GM18498 (cell line): Measurements from ENCODE around the gene CXCL10.
"Not testable (repeated sequence)": the region's sequence is repeated elsewhere in the genome, so short reads cannot be mapped to it uniquely, and the experiment has no call there.

ENCODE experiments used
- ATAC-seq: cut with Tn5 transposase; IDR thresholded peaks from one replicate; pipeline ENCODE4 v1.9.1; 2021; ENCODE audit warnings: mild to moderate bottlenecking, moderate library complexity; ENCODE audit not compliant: unreplicated experiment

CXCL10 gene

DNA sequence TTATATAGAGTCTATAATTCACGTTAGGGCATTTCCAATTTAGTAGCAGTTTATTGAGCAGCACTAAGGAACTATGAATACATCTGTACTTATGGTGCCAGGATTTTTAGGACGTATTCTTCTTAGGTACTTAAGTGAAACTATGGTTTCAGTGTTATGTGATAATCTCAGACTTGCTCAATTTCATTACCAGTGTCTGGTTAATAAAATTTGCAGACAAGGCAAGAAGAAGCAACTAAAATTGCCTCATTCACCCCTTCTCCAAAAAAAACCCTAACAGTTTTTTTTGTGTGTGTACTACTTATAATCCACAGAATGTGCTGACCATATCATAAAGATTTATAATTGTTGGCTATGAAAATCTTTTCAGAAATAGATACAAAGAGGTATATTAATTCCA is 6.0 kb upstream of the CXCL10 start:
- no peak for ATAC-seq

DNA sequence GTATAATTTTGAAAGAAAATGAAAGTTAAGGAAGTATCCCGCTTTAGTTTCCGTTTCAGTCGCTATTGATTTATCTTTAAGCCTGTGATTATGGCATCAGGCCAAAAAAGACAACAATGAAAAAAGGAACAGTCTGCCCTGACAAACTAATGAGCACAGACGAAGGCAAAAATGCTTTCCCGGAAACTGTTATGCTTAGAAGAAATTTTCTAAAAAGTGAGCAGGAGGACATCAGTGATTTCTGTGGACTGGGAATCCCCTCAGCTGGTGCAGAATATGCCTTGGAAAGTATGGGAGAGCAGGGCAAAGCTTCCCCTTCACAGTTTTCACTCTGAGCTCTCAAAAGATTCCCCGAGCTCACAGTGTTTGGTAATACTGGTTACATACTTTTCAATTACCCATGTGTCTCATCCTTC is 5.1 kb upstream of the CXCL10 start:
- ATAC-seq, result no peak

DNA sequence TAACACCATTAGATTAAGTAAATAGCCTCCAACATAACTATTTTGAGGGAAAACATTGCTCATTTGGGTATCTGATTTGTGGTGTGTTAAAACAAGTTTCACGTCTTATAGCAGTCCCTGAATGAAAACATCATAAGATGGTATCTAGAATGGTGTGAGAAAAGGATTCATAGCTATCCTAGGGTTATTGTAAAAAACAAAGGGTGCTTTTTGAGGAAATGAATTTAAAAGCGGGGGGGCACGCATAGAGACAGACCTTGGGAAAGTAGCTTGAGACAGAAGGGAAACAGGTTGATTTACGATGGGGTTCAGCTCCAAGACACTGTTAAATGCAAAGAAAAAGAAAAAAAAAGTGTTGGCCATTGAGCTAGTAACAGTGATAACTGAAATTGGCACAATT is 768 bp upstream of the CXCL10 start:
- ATAC-seq, result no peak

DNA sequence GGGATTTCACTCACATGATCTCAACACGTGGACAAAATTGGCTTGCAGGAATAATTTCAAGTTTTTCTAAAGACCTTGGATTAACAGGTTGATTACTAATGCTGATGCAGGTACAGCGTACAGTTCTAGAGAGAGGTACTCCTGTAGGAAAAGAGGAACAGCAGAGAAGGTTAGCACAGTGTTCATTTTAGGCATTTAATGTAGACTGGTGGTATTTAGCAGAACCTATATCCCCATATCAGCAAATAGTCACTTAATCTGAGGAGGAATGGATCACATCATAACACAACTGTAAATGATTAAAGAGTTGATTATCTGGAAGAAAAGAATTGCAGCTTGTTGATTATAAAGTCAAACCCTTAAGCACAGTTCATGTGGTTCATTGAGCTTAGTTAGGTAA is 620 bp downstream of the CXCL10 start:
- no peak for ATAC-seq

DNA sequence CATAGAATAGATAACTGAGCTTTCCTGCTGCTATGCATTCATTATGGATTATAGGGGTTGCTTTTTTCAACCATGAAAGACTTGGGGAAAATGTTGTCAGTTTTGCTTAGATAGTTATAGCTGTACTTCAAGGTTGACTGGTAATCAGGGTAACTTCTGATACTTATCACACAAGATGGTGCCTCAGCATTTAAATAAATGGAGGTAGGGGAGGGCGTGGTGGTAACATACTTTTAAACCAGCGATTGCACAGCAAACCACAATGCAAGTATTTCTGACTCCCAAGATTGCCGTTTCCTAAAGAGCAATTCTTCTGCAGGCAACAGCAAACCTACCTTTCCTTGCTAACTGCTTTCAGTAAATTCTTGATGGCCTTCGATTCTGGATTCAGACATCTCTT is 1.3 kb downstream of the CXCL10 start:
- no peak for ATAC-seq

DNA sequence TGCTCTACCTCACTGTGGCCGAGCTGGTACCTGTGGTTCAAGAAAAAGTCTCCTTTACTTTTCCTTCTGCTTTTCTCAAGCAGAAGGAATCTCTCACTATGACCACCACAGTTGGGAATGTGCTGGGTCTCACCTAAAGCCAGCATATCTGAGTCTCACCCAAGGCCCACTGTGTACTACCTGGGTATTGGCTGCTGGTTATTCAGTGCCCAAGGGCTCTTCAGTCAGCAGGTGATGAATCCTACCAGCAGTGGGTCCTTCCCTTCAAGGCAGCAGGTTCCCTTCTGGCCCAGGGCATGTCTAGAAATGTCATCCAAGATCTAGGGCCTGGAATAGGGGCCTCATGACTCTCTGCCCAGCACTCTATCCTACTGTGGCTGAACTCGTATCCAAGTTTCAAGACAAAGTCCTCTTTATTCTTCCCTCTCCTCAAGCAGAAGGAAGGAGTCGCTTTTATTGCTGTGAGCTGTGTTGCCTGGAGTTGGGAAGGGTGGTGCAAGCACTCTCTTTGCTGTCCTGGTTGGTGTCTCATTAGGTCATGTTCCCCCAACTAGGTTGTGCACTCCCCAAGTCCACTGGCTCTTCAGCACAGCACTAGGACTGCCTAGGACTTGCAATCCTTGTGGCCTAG is 6.1 kb downstream of the CXCL10 start:
- no peak for ATAC-seq

DNA sequence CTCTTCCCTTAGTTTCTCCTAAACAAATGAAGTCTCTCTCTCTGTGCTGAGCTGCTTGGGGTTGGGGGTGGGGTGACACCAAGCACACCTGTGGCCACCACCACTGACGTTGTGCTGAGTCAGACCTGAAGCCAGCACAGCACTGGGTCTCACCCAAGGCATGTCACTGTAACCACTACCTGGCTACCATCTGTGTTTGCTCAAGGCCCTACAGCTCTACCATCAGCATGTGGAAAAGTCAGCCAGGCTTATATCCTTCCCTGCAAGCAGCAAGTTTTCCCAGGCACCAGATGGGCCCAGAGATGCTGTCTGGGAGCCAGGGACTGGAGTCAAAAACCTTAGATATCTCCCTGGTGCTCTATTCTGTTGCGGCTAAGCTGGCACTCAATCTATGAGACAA is 6.9 kb downstream of the CXCL10 start:
- peak; percentile 51 for ATAC-seq

DNA sequence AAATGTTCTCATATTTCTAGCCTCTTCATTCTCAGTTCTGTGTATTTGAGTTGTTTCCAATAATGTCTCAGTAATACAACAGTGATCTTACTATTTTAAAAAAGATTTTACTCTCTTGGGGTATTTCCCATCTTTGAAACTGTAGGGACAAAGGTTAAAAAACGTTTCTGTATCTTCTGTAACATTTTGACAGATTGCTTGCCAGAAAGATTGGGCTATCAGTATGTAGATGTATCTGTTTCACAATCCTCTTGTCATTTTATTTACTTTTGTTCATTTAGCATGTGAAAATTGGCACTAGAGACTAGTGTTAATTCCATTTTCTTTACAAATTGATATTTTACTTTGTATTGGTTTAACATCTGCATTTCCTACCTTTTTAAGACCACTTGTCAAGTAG is 9.8 kb downstream of the CXCL10 start:
- ATAC-seq, result no peak

DNA sequence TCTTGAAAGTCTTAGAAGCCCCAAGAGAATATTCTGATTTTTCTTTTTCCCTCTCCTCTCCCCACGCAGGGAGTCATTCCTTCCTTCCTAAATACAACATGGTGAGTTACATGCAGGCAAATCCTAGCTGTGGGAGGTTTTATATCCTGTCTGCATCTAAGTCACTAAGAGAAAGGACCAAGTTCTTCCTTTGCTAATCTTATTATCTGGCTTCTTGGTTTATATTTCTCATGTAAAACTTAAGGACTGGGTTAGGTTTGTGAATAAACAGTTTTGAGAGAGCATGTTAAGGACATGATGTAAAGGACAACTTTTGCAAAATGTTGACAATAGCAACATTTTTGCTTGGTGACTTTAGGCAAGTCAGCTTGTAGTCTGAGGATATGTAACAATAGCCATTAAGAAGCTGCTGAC is 10.9 kb downstream of the CXCL10 start:
- ATAC-seq, result no peak

DNA sequence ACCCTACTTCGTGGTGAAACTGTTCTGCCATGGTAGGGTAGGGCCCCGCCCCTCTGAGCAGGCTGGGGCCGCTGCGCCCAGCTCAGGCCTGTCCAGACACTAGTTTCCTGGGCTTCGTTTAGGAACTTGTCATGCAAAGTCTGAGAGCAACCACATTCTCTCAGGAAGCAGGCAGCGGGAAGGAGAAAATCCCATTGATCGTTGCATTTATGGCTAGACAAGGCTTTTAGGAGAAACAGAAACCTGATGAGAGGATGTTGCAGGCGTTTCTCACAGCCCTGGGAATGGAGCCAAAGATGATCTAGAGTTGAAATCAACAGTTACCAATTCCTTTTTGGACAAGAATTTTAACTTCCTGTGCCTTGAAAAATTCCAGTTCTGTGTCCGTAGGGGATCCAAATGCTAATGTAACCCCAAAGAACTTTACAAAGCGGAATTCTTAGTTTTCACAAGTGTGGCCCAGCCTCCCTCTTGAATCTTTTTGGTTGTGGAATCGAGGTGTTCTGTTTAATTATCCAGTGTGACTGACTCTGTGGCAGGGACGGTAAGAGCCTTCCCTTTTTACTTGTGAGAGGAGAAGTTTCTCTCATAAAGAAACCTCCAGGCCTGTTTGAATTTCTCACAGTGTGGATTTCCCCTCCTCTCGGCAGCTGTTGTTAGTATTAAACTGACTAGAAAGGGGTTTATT is 11.5 kb downstream of the CXCL10 start:
- peak; percentile 75 for ATAC-seq

DNA sequence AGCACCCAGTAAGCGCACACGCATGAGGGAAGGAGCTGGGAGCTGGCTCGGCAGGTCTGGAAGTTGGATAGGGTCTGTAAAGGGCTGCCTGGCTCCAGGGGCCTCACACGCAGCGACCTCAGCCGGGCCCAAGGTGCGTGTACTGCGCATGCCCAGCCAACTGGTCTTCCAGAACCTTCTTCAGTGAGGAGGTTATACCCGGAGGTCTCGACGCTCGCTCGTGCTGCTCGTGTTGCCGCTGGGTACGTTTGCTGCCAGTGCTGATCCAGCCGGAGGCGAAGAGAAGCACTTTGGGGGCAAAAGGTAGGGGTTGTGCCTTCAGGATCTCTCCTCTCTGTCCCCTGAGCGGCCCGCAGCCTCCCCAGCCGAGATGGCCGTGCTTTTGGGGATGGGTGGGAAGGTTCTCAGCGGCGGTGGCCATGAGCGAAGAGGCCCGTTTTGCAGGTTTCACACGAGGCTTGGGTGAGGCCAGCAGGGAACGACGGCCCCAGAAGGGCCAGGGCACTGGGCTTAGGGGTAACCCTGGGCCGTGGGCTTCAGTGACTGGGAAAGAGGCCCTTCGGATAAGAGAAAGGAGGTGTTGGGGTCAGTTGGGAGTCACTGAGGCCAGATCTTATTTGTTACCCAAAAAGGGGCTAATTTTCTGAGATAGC is 12.2 kb downstream of the CXCL10 start:
- no peak for ATAC-seq

DNA sequence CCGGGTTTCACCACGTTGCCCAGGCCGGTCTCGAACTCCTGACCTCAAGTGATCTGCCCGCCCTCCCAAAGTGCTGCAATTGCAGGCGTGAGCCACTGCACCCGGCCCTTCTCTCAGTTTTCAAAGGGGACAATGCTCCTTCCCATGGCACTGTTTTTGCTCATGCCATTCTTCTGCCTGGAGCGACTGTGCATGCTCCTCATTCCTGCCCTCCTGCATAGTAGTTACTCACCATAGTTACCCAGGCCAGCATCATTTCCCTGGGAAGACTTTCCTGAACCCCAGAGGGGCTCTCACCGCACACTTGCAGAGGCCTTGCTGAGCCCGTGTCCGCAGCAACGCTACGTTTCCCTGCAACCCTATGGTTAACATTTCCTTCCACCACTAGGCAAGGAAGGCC is 12.7 kb downstream of the CXCL10 start:
- no peak for ATAC-seq

DNA sequence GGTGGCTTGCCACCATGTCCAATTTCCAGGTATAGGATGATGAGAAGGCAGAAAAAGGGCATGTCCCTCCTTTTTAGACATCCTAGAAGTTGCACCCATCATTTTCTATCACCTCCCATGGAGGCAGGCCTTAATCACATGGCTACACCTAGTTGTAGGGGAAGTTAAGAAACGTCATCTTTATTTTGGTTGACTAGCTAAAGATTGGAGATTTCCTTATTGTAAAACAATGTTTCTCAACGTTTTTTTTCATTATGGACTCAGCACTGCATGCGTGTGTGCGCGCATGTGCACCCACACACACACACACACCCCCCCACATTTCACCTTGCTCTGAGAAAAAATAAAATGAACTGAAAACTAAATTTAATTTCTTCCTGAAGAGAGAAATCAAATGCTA is 14.0 kb downstream of the CXCL10 start:
- no peak for ATAC-seq

DNA sequence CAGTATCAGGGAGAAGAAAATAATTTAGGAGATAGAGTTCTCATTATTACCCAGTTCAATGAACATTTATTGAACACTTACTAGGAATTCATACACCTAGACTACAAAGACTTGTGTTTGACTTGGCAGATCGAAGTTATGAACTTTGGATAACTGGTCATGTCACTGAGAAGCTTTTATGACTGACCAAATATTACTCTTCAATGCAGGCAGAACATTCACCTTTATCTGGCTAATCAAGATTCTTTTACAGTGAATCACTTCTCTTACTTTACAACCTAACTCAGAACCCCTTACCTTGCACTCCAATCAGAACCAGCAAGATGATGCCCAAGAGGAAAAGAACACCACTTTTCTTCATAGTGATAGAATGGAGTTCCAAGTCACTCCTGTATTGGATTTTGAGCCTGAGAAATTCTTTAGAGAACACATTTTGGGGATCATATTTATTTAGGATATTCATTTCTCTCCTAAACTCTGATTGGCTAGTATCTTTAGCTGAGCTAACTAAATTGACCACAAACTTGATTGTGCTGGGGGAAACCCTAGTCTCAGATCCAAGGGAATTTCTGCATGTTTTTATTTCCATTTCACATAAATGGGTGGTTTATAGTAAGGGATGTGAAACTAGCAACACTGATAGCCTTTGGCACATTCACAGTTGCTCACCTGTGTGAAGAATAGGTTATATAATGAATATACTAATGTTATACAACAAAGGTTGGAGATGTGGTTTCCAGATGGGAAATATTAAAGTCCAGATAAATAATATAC is 16.0 kb downstream of the CXCL10 start, which contains the start of gene CXCL9:
CXCL9 (minus strand) TSS at position 421 of the 774 bp plus-strand sequence; CDS start at position 361, 60 bp downstream.
- no peak for ATAC-seq

DNA sequence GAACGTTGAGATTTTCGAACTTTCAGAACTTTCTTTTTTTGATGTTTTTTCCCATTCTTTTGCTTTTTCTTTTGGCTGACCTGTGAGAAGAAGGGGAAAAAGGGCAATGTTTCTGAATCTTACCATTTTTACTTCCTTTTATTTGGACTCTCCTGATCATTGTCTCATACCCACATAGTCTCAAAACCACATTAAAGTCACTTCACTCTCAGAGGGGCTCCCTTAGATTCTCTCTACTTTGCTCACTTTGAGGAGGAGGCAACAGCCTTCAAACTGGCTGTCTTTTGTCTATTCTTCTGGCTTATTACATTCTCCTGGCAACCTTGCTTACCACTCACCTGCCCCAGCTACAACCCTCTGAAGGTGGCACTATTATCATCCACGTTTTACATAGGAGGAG is 19.7 kb downstream of the CXCL10 start:
- ATAC-seq, result no peak

DNA sequence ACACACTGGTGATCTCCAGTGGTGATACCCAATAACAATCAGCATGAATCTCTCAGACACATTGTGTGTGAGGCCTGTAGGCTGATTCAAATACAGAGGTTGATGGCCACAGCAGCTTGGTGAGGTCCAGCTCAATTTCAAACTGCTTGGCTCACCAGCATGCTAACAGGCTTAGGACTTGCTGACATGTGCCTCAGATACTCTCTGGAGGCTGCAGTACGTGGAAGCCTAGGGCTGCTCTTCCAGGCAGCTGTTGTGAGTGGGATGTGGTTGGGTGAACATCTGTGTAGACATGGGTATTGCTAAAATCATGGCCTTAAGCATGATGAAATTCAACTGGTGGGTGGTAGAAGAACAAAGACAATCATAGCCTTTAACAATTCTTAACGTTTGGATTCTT is 20.3 kb downstream of the CXCL10 start:
- ATAC-seq, result no peak

DNA sequence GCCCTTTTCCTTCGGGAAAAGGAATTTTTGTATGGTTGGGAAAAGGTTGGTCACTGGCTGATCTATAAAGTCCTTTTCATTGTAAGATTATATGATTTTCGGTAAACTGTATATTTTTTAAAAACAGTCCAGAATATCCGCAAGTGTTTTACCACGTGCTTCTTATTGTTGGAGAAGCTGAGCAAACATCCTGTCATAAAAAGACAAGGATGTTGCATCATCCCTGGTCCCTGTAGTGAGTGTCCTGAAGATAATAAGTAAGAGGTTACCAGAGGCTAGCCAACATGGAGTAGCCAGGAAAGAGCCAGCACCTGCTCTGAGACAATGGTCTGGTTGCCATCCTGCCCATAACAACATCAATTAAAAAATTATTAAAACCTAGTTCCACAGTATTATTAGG is 21.1 kb downstream of the CXCL10 start:
- ATAC-seq, result no peak

DNA sequence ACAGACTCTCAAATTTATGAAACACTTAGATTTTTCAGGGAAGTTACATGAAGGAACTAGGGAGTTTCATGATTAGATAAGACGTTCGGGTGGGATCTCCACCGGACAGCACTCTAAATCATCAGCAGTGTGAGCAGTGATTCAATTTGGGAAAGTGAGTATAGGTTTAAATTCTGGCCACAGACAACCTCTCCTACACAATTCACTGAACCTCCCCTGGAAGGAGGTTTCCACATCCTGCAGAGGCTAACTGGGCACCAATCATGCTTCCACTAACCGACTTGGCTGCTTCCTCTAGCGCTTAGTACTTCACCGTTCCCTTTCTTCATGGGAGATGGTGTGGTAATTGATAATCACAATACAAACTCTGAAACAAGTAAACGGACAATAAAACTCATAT is 21.6 kb downstream of the CXCL10 start:
- no peak for ATAC-seq

DNA sequence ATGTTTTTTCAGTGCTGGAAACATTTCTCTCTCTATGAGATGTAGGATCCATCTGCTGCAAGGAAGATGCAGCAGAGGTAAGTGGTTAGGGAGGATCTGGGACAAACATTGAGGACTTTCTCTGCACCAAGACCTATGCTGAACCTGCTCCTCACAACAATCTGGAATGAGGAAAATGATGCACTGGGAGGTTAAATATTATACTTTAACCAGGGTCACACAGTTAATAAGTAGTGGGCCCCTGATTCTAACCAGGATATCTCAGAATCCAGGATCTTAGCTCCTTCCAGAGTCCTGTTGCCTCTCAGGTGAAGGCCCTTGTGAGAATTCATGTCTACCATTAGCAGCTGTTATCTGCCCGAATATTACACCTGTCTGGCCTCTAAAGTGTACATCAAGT is 23.0 kb downstream of the CXCL10 start:
- ATAC-seq, result no peak

DNA sequence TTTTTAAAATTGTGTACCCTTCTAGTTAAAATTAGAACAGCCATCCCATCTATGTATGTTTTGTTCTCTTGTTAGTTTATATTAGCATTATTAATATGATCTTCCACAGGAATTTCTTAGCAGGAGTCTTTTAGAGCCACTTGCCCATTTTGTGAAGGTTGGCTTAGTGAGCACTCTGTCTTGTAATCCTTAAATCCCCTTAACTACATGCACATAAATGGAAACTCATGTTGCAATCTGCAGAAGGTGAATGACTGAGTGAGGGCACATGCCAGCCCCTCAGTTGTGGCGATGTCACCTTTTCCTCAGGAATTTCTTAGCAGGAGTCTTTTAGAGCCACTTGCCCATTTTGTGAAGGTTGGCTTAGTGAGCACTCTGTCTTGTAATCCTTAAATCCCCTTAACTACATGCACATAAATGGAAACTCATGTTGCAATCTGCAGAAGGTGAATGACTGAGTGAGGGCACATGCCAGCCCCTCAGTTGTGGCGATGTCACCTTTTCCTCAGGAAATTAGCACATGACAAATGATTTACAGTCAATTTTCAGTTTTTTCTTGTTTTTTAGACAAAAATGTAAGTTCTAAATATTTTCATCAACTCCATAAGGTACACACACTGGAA is 24.7 kb downstream of the CXCL10 start:
- not testable (repeated sequence) for ATAC-seq

DNA sequence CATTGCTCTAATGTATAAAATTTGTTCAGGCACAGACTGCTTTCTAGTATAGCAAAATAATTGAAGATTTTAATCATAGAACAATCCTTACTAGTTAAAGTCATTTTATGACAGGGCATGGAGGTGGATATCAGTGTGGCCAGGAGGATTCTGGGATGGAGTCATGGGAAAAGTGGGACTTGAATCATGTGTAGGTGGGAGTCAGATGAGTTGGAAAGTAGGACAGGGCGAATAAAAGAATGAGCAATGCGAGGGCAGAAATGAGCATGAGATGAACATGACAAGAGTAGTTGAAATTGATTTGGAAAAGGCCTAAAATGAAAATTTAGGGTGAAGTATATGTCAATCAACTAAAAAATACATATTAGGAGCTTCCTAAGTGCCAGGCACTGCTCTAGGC is 25.4 kb downstream of the CXCL10 start:
- ATAC-seq, result no peak
